ENCODE measurements around the gene CHCHD10.
"Not testable (repeated sequence)": the region's sequence is repeated elsewhere in the genome, so short reads cannot be mapped to it uniquely, and the experiment has no call there.

- TF ChIP-seq CTCF (IDR thresholded peaks at IDR 0.05; ENCODE audit: low read depth, low read length, missing input control); ATF3 (IDR thresholded peaks at IDR 0.05); GABPA (IDR thresholded peaks at IDR 0.05 in 1 of 2, conservative IDR thresholded peaks at IDR 0.05 in 1 of 2): not testable (repeated sequence)
Measured at GRCh38 chr22:23728108-23728507, 39.7 kb downstream of the CHCHD10 start.
